ENCODE data around the gene EVPLL.
"Not testable (repeated sequence)": the region's sequence is repeated elsewhere in the genome, so short reads cannot be mapped to it uniquely, and the experiment has no call there.

- not testable (repeated sequence) for TF ChIP-seq CTCF (conservative IDR thresholded peaks at IDR 0.05; ENCODE audit: low read depth, low read length); SMC3 (IDR thresholded peaks at IDR 0.05; ENCODE audit: low read depth, low read length); CEBPB (IDR thresholded peaks at IDR 0.05; ENCODE audit: low read depth, low read length); POLR2A (IDR thresholded peaks at IDR 0.05; ENCODE audit: low read depth, low read length); RCOR1 (IDR thresholded peaks at IDR 0.05; ENCODE audit: insufficient replicate concordance, low read length); MXI1 (IDR thresholded peaks at IDR 0.05; ENCODE audit: borderline replicate concordance, low read depth, low read length); RFX5 (IDR thresholded peaks at IDR 0.05; ENCODE audit: low read depth, low read length); CHD1 (IDR thresholded peaks at IDR 0.05; ENCODE audit: low read depth, low read length); USF2 (IDR thresholded peaks at IDR 0.05; ENCODE audit: low read depth, low read length); RAD21 (IDR thresholded peaks at IDR 0.05; ENCODE audit: low read length); MAFK (IDR thresholded peaks at IDR 0.05; ENCODE audit: low read depth, low read length)
Observed at GRCh38 chr17:18387583-18387982, 10.0 kb downstream of the EVPLL start.
